HCT116 (cell line): ENCODE results near the gene CBY1. TPM values are rescaled to one million over a fixed set of nuclear protein-coding genes. Genes with fewer than 3 reads are reported as not detected.

Experiments
- ATAC-seq: fragments of 200-7000 bp; cut with Tn5 transposase; 2 replicates; pipeline ENCODE4 v1.9.1; 2020; ENCODE audit warnings: mild to moderate bottlenecking, moderate library complexity
- BruUV-seq: library from RNA; stranded (reverse); fragments of 400-500 nt; replicated peaks from 2 replicates; lab custom pipeline; 2021; lab: Mats Ljungman, UMichigan
- CTCF ChIA-PET: fragments of 300-600 bp; sonication (Branson Sonifier 250); formaldehyde crosslinking; loops from one replicate; lab custom pipeline; 2021; ENCODE audit warnings: antibody characterized with exemption; lab: Charles Lee
- POLR2A ChIA-PET: fragments of 300-600, 350-600 bp; sonication (Branson Sonifier 250); formaldehyde crosslinking; loops from one replicate; lab custom pipeline; 2021; ENCODE audit warnings: antibody characterized with exemption; lab: Charles Lee
- RAD21 ChIA-PET, 2 experiments: fragments of 300-600 bp; sonication (Branson Sonifier 250); formaldehyde crosslinking; loops; one replicate each; lab custom pipeline; 2023; ENCODE audit warnings: low total read pairs in 2 of 2; ENCODE audit not compliant: uncharacterized antibody in 2 of 2, unreplicated experiment in 2 of 2, low non-redundant PET in 1 of 2; lab: Charles Lee
- DNase-seq: peaks from one replicate; pipeline ENCODE4 v3.0.0-alpha.2; 2010; ENCODE audit warnings: low read depth, low spot score
- H2AFZ ChIP-seq: fragments of 200-600 bp; shearing (Covaris generic), sonication (generic); 2 replicates; pipeline ENCODE4 v1.6.1; 2017; ENCODE audit warnings: low read depth, mixed run types, mixed read lengths, antibody characterized with exemption, low read length; ENCODE audit not compliant: poor library complexity, severe bottlenecking
- H3K27ac ChIP-seq: 2 replicates; pipeline ENCODE4 v1.5.1; 2012; ENCODE audit warnings: low read depth, low read length
- H3K27me3 ChIP-seq: fragments of 200-600 bp; sonication (generic); 2 replicates; pipeline ENCODE4 v1.6.1; 2016; ENCODE audit warnings: mixed run types, low read length, mixed read lengths; ENCODE audit not compliant: insufficient read depth
- H3K36me3 ChIP-seq, 2 experiments: fragments of 200-500 bp in 1 of 2; fragments of 200-600 bp in 1 of 2; sonication (Bioruptor generic) in 1 of 2; sonication (generic) in 1 of 2; 2 replicates each; pipeline versions ENCODE4 v1.5.1 to v1.6.1; 2014 to 2016; ENCODE audit warnings: low read length in 2 of 2, inconsistent platforms in 1 of 2, mixed read lengths in 1 of 2, mixed run types in 1 of 2; ENCODE audit not compliant: insufficient read depth in 2 of 2, control insufficient read depth in 1 of 2
- H3K4me1 ChIP-seq, 2 experiments: fragments of 200-600 bp in 1 of 2; sonication (generic) in 1 of 2; 2 replicates each; pipeline versions ENCODE4 v1.5.1 to v1.6.1; 2012 to 2017; ENCODE audit warnings: low read length in 2 of 2, inconsistent platforms in 1 of 2, mild to moderate bottlenecking in 1 of 2, mixed read lengths in 1 of 2, mixed run types in 1 of 2, moderate library complexity in 1 of 2; ENCODE audit not compliant: insufficient read depth in 2 of 2, control insufficient read depth in 1 of 2
- H3K4me2 ChIP-seq: fragments of 200-600 bp; sonication (generic); 2 replicates; pipeline ENCODE4 v1.6.1; 2017; ENCODE audit warnings: mixed run types, low read length, mixed read lengths
- H3K4me3 ChIP-seq, 2 experiments: fragments of 200-600 bp in 1 of 2; sonication (generic) in 1 of 2; replicated peaks in 1 of 2; 2 replicates each; pipeline ENCODE4 v1.5.1; 2011 to 2016; ENCODE audit warnings: low read length in 2 of 2, control low read depth in 1 of 2, low read depth in 1 of 2, mild to moderate bottlenecking in 1 of 2, mixed read lengths in 1 of 2, mixed run types in 1 of 2
- H3K79me2 ChIP-seq: fragments of 200-600 bp; sonication (generic); 2 replicates; pipeline ENCODE4 v1.6.1; 2017; ENCODE audit warnings: mild to moderate bottlenecking, mixed run types, low read length, moderate library complexity, mixed read lengths; ENCODE audit not compliant: insufficient read depth
- H3K9ac ChIP-seq: fragments of 200-600 bp; sonication (generic); 2 replicates; pipeline ENCODE4 v1.6.1; 2016; ENCODE audit warnings: low read length, mixed read lengths
- H3K9me2 ChIP-seq: fragments of 200-600 bp; sonication (generic), shearing (Covaris generic); 2 replicates; pipeline ENCODE4 v1.6.1; 2017; ENCODE audit warnings: mixed run types, mild to moderate bottlenecking, moderate library complexity; ENCODE audit not compliant: insufficient read depth
- H3K9me3 ChIP-seq, 2 experiments: fragments of 200-500 bp in 1 of 2; fragments of 200-600 bp in 1 of 2; sonication (Bioruptor generic) in 1 of 2; sonication (generic) in 1 of 2; 2 replicates each; pipeline ENCODE4 v1.6.1; 2014 to 2017; ENCODE audit warnings: low read length in 2 of 2, mixed read lengths in 2 of 2, inconsistent platforms in 1 of 2, low read depth in 1 of 2, mild to moderate bottlenecking in 1 of 2, mixed run types in 1 of 2, moderate library complexity in 1 of 2; ENCODE audit not compliant: control insufficient read depth in 1 of 2, insufficient read depth in 1 of 2
- H4K20me1 ChIP-seq: fragments of 200-600 bp; sonication (generic), shearing (Covaris generic); 2 replicates; pipeline ENCODE4 v1.6.1; 2017; ENCODE audit warnings: mixed run types, mild to moderate bottlenecking, moderate library complexity; ENCODE audit not compliant: insufficient read depth
- CEBPB ChIP-seq: IDR thresholded peaks from 2 replicates; pipeline ENCODE4 v1.6.1; 2012; ENCODE audit warnings: low read depth
- EGR1 ChIP-seq: IDR thresholded peaks from 2 replicates; pipeline ENCODE4 v1.6.1; 2012; ENCODE audit warnings: low read depth
- EZH2phosphoT487 ChIP-seq: fragments of 200-600 bp; IDR thresholded peaks from 2 replicates; pipeline ENCODE4 v1.6.1; 2018; ENCODE audit warnings: antibody characterized with exemption, borderline replicate concordance
- FOSL1 ChIP-seq: IDR thresholded peaks from 2 replicates; pipeline ENCODE4 v1.6.1; 2012; ENCODE audit warnings: low read depth
- JUND ChIP-seq: IDR thresholded peaks from 2 replicates; pipeline ENCODE4 v1.6.1; 2012
- POLR2A ChIP-seq: IDR thresholded peaks from 2 replicates; pipeline ENCODE4 v1.7.0; 2011; ENCODE audit warnings: borderline replicate concordance; ENCODE audit not compliant: insufficient read depth, insufficient read length; ENCODE audit errors: extremely low read depth
- POLR2AphosphoS5 ChIP-seq: IDR thresholded peaks from 2 replicates; pipeline ENCODE4 v1.6.1; 2011; ENCODE audit warnings: mild to moderate bottlenecking, low read depth, low read length, moderate library complexity
- SIN3A ChIP-seq: IDR thresholded peaks from 2 replicates; pipeline ENCODE4 v1.6.1; 2012; ENCODE audit warnings: low read depth
- TCF7L2 ChIP-seq: IDR thresholded peaks from 2 replicates; pipeline ENCODE4 v1.7.0; 2011; ENCODE audit warnings: borderline replicate concordance, inconsistent platforms; ENCODE audit not compliant: insufficient read depth, insufficient read length; ENCODE audit errors: extremely low read depth
- YY1 ChIP-seq: IDR thresholded peaks from 2 replicates; pipeline ENCODE4 v1.6.1; 2011; ENCODE audit warnings: low read length, low read depth, moderate library complexity, mild to moderate bottlenecking; ENCODE audit not compliant: insufficient replicate concordance; ENCODE audit errors: extremely low read depth
- ZFX ChIP-seq: fragments of 450-650 bp; IDR thresholded peaks from 2 replicates; pipeline ENCODE4 v1.6.1; 2017
- ZNF274 ChIP-seq: fragments of 200-500 bp; sonication (Bioruptor generic); IDR thresholded peaks from 2 replicates; pipeline ENCODE4 v1.6.1; 2014; ENCODE audit warnings: mild to moderate bottlenecking, low read depth, low read length, inconsistent platforms
- intact Hi-C: fragments of 100-400 bp; cut with micrococcal nuclease; formaldehyde crosslinking; loops from 2 replicates; pipeline ENCODE4 v1.10.0; 2022
- total RNA-seq: library from RNA; stranded (reverse); gene quantifications from one replicate; pipeline ENCODE4 v1.2.1, GENCODE V29; 2021; ENCODE audit not compliant: unreplicated experiment
- TF ChIP-seq, protein P1 (sequence below): IDR thresholded peaks from 2 replicates; pipeline ENCODE4 v1.6.1; 2012; ENCODE audit warnings: low read depth

CBY1 gene
- total RNA-seq, 1 experiment from 2014 or later, result 27.6 TPM

- Histone ChIP-seq H3K9ac (no peak overlapping the region), H3K9me3 (peaks cover 3 to 6% of the 10 kb centered on the region in 2 experiments; a peak in 1 of 4 replicates), H3K79me2 (no peaks in the 10 kb centered on the region), H4K20me1 (no peaks in the 10 kb centered on the region), H3K4me3 (no peak overlapping the region), H3K9me2 (no peaks in the 10 kb centered on the region)
- ChIA-PET CTCF (no interaction called here), POLR2A (no interaction called here)
- TF ChIP-seq POLR2A, result no peak
- no peak for TF ChIP-seq ZFX
- TF ChIP-seq FOSL1, result no peak
- TF ChIP-seq SIN3A, result no peak
- TF ChIP-seq, protein P1, sequence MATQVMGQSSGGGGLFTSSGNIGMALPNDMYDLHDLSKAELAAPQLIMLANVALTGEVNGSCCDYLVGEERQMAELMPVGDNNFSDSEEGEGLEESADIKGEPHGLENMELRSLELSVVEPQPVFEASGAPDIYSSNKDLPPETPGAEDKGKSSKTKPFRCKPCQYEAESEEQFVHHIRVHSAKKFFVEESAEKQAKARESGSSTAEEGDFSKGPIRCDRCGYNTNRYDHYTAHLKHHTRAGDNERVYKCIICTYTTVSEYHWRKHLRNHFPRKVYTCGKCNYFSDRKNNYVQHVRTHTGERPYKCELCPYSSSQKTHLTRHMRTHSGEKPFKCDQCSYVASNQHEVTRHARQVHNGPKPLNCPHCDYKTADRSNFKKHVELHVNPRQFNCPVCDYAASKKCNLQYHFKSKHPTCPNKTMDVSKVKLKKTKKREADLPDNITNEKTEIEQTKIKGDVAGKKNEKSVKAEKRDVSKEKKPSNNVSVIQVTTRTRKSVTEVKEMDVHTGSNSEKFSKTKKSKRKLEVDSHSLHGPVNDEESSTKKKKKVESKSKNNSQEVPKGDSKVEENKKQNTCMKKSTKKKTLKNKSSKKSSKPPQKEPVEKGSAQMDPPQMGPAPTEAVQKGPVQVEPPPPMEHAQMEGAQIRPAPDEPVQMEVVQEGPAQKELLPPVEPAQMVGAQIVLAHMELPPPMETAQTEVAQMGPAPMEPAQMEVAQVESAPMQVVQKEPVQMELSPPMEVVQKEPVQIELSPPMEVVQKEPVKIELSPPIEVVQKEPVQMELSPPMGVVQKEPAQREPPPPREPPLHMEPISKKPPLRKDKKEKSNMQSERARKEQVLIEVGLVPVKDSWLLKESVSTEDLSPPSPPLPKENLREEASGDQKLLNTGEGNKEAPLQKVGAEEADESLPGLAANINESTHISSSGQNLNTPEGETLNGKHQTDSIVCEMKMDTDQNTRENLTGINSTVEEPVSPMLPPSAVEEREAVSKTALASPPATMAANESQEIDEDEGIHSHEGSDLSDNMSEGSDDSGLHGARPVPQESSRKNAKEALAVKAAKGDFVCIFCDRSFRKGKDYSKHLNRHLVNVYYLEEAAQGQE, result no peak
- no peak for TF ChIP-seq CEBPB
- TF ChIP-seq, all 23 proteins: peak for 0
- BruUV-seq, result no TSS peak
- ATAC-seq, result no peak
- no peak overlapping the region for H3K4me2 ChIP-seq
- no peak overlapping the region for H3K27ac ChIP-seq
- DNase-seq, result no peak
- intact Hi-C loops, result no loop called here
- RAD21 ChIA-PET, result no interaction called here
- no peaks in the 10 kb centered on the region for H3K27me3 ChIP-seq
- H3K4me1 ChIP-seq, result peaks cover 0 to 25% of the 10 kb centered on the region in 2 experiments; a peak in 3 of 4 replicates
- no peak overlapping the region for H2AFZ ChIP-seq
- peaks cover 0 to 4% of the 10 kb centered on the region in 2 experiments; a peak in 2 of 4 replicates for H3K36me3 ChIP-seq
These were observed 37.8 kb upstream of the CBY1 start for GRCh38 chr22:38618682-38619081.

GRCh38 chr22:38623351-38623750 lies 33.1 kb upstream of the CBY1 start:
- Histone ChIP-seq H3K4me2 (no peak overlapping the region), H3K9ac (no peak overlapping the region), H3K27me3 (no peaks in the 10 kb centered on the region), H2AFZ (no peak overlapping the region), H3K27ac (no peak overlapping the region), H3K4me3 (no peak overlapping the region), H3K79me2 (no peaks in the 10 kb centered on the region), H4K20me1 (no peaks in the 10 kb centered on the region), H3K36me3 (peaks cover 0 to 4% of the 10 kb centered on the region in 2 experiments; a peak in 2 of 4 replicates), H3K9me3 (peaks cover 3 to 6% of the 10 kb centered on the region in 2 experiments; a peak in 1 of 4 replicates), H3K9me2 (no peaks in the 10 kb centered on the region), H3K4me1 (peaks cover 0 to 7% of the 10 kb centered on the region in 2 experiments; a peak in 1 of 4 replicates)
- no TSS peak for BruUV-seq
- ATAC-seq, result no peak
- RAD21 ChIA-PET, result no interaction called here
- CTCF ChIA-PET, result no interaction called here
- no peak for DNase-seq
- intact Hi-C loops, result no loop called here
- POLR2A ChIA-PET, result no interaction called here
- TF ChIP-seq TCF7L2 (no peak), SIN3A (no peak), EGR1 (no peak), ZNF274 (no peak), POLR2A (no peak), ZFX (no peak), YY1 (no peak), JUND (no peak), POLR2AphosphoS5 (no peak), EZH2phosphoT487 (no peak)
- TF ChIP-seq, protein P1, result no peak
